WTC11 (cell line): Measurements from ENCODE around the gene VWA5A.
A peak's percentile ranks its signal among the peaks of the same experiment; 100 is the strongest.

Experiments used
- CBFB ChIP-seq: sonication (generic); formaldehyde crosslinking; IDR thresholded peaks from 2 replicates; pipeline ENCODE4 v1.8.1; 2022; ENCODE audit warnings: mild to moderate bottlenecking, low read depth, missing genetic modification reagents
- CDX4 ChIP-seq: fragments of 250-450 bp; sonication (Bioruptor Pico); IDR thresholded peaks from 2 replicates; pipeline ENCODE4 v1.9.0; 2021; ENCODE audit warnings: moderate library complexity, mild to moderate bottlenecking, inconsistent platforms, borderline replicate concordance
- CTCF ChIP-seq: fragments of 200-600 bp; IDR thresholded peaks from 2 replicates; pipeline ENCODE4 v1.8.0; 2022; ENCODE audit warnings: antibody characterized with exemption
- FOXP4 ChIP-seq: sonication (generic); formaldehyde crosslinking; IDR thresholded peaks from 2 replicates; pipeline ENCODE4 v1.8.0; 2022; ENCODE audit warnings: mild to moderate bottlenecking, missing genetic modification reagents
- IRF1 ChIP-seq: sonication (generic); formaldehyde crosslinking; IDR thresholded peaks from 2 replicates; pipeline ENCODE4 v1.8.0; 2023; ENCODE audit warnings: missing genetic modification reagents
- NFE2L1 ChIP-seq: sonication (generic); formaldehyde crosslinking; IDR thresholded peaks from 2 replicates; pipeline ENCODE4 v1.8.1; 2023; ENCODE audit warnings: missing genetic modification reagents
- PRDM15 ChIP-seq: sonication (generic); formaldehyde crosslinking; IDR thresholded peaks from 2 replicates; pipeline ENCODE4 v1.8.0; 2022; ENCODE audit warnings: missing genetic modification reagents
- TCF7 ChIP-seq: sonication (generic); formaldehyde crosslinking; IDR thresholded peaks from 2 replicates; pipeline ENCODE4 v1.8.0; 2022; ENCODE audit warnings: mild to moderate bottlenecking, low read depth, missing genetic modification reagents, moderate library complexity

GRCh38 chr11:124123622-124124021, 8.4 kb downstream of the VWA5A start:
- TF ChIP-seq IRF1, result no peak
- TF ChIP-seq CTCF, result peak; percentile 31; the same call in 1 of the 2 replicates
- TF ChIP-seq NFE2L1 (CRISPR knock-in tag), result no peak
- no peak for TF ChIP-seq PRDM15
- TF ChIP-seq TCF7 (CRISPR knock-in tag), result no peak
- no peak for TF ChIP-seq FOXP4
- TF ChIP-seq CDX4, result no peak
- TF ChIP-seq CBFB (CRISPR knock-in tag), result no peak
